ENCODE results near the gene SLC1A4. TPM values are rescaled to one million over a fixed set of nuclear protein-coding genes. Genes with fewer than 3 reads are reported as not detected.
"Not testable (repeated sequence)": the region's sequence is repeated elsewhere in the genome, so short reads cannot be mapped to it uniquely, and the experiment has no call there.

Gene SLC1A4
- total RNA-seq, 1 donor from 2014 or later = 35.7 TPM

DNA sequence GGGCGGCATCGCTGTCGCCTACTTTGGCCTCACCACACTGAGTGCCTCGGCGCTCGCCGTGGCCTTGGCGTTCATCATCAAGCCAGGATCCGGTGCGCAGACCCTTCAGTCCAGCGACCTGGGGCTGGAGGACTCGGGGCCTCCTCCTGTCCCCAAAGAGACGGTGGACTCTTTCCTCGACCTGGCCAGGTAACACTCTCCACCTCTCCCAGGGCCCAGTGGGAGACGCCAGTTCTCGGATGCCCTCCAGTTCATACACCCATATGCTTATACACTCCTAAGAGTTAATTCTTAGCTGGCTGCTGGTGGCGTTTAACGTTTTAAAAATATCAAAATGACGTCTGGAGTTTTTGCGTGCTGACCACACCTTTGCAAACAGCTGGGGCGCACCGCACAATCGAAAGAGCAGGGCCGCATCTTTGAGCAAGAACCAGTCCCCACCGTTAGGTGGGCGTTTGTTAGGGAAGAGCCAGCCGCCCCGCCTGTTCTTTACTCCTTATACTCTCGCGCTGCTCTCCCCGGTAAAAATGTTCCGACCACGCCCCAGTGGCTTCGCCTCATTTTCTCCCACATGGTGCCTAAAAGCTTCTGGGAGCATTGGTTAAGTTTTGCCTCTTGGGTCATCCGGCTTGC lies 899 bp downstream of the SLC1A4 start:
- intact Hi-C loops (cut with micrococcal nuclease) = loop anchor here (1.0 to 5.0 kb wide), 11 partner anchors 237 to 1401 kb away; partner anchors contain the start of genes ACTR2, AFTPH, MDH1 and PELI1

DNA sequence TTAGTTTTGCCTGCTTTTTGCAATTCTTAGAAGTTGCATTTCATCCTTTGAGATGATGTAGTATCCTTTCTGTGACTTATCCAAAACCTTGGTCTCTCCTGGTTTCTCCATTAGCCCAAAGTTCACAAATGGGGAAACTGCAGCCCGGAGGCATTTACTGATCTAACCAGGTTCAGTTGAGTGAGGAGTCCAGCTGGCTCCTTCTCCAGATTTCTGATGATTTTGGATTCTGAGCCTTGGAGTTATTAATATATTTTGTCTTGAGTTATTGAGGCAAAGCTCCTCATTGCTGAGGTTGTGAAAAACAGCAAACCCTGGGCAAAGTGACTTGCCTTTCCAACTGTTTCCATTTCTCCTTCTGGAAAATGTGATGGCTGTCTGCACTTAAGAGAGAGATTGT lies 1.7 kb downstream of the SLC1A4 start:
- intact Hi-C loops (cut with micrococcal nuclease) = no loop called here

- intact Hi-C loops (cut with micrococcal nuclease) = no loop called here
Observed at GRCh38 chr2:64992218-64992617, 3.0 kb downstream of the SLC1A4 start.

DNA sequence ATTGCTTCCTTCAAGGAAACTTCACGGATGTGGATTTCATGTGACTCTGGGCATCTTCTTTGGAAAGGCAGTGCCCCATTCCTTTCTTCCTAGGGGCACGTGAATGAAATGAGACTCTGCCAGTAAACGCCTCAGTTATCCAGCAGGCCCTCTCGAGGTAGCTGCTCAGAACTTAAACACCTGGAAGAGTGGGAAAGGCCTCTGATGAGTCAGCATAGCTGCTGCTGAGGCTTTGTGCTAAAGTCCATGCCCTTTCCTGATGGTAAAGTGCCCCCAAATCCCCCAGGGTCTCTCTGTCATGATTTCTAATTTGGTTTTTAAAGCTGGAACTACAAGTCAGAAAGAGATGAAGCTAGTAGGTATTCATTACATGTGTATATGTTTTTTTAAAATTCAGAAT lies 3.8 kb downstream of the SLC1A4 start:
- intact Hi-C loops (cut with micrococcal nuclease) = no loop called here

- intact Hi-C loops (cut with micrococcal nuclease) = no loop called here
Observed at GRCh38 chr2:64995041-64995440, 5.8 kb downstream of the SLC1A4 start.

DNA sequence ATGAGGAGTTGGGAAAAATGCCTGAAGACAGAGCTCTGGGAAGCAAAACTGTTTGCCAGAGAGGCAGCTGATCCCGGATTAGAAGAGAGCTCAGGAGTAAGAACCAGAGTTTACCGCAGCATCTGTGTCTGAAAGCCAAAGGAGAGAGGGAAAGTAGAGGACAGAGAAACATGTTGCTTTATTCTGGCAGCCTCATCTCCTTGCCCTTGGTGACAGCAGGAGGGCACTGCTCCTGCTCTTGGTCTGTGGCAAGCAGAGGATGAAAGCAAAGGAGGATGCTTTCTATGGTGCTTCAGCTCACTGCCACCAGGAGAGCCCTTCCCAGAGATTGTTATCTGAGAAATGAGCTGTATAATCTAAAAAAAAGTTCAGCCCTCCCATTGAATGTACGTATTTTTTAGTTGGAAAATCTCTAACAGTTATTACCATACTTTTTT lies 7.7 kb downstream of the SLC1A4 start:
- intact Hi-C loops (cut with micrococcal nuclease) = no loop called here

GRCh38 chr2:64998658-64999061 lies 9.5 kb downstream of the SLC1A4 start:
- intact Hi-C loops (cut with micrococcal nuclease) = no loop called here

DNA sequence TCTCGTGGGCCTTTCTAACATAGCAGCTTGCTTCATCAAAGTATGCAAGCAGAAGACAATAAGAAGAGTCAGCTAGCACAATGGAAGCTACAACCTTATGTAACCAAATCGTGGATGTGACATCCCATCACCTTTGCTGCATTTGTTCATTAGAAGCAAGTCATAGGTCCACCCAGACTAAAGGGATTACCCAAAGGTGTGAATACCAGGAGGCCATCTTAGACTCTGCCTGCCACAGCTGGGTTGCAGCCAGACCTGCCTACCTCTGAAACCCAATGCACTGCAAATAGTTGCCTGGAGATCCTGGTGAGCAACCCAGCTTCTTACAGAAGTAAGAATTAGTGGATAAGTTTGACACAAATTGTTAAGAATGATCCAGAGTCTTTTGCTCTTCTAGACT lies 10.6 kb downstream of the SLC1A4 start:
- intact Hi-C loops (cut with micrococcal nuclease) = no loop called here

- intact Hi-C loops (cut with micrococcal nuclease) = no loop called here
Observed at GRCh38 chr2:65000644-65001043, 11.4 kb downstream of the SLC1A4 start.

DNA sequence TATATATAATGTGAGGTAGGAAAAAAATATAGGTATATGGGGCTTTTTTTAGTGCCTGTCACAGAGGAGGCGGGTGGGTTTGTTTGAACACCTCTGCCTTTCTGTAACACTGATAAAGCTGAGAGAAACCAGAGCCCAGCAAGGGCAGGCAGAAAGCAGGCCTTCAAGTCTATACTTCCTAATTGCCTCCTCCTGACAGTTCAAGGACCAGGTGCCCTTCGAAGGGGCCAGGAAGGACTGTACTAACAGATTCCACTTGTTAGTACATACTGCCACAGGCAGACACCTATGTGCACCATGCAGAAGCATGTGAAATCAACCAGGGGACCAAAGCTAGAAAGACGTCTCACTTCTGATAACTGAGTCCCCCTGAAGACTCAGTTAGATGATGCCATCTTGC lies 13.8 kb downstream of the SLC1A4 start:
- intact Hi-C loops (cut with micrococcal nuclease) = no loop called here

DNA sequence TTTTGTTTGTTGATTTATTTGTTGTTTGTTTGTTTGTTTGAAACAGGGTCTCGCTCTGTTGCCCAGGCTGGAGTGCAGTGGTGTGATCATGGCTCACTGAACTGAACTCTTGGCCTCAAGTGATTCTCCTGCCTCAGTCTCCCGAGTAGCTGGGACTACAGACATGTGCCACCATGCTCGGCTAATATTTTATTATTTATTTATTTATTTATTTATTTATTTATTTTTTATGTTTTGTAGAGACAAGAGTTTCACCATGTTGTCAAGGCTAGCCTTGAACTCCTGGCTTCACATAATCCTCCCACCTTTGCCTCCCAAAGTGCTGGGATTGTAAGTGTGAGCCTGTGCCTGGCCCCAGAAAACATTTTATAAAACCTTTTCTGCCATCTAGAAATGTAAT lies 15.0 kb downstream of the SLC1A4 start:
- intact Hi-C loops (cut with micrococcal nuclease) = not testable (repeated sequence)

DNA sequence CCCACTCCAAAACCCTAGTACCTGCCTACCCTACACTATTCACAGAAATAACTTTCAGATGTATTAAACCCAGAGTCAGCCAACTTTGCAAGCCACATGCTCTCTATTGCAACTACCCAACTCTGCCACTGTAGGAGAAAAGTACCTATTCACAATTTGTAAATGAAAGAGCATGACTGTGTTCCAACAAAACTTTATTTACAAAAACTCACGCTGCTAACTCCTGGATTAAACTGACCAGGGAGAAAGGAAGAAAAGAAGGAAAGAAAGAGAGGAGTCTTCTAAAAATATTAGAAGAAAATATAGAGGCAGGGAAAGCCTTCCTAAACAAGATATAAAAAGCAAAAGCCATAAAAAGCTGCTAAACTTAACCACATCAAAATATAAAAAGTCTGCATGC lies 24.6 kb downstream of the SLC1A4 start:
- intact Hi-C loops (cut with micrococcal nuclease) = no loop called here

DNA sequence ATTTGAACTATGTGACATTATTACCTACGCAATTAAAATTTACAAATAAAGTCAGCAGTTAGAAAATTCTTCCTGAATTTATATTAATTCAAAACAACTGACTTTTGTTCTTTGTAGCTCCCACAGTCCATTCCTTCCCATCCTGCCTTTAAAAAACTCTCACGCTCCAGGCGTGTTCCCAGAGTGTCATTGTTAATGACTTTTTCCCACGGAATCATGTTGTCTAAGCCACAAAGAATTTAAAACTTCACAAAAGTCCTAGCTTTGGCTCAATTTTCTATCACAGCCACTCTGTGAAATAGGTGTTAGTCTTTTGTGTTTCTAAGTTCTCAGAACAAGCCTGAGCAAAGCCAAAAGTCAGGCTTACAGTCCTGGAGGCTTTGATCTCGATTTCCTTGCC lies 26.5 kb downstream of the SLC1A4 start:
- intact Hi-C loops (cut with micrococcal nuclease) = no loop called here

- intact Hi-C loops (cut with micrococcal nuclease) = no loop called here
Observed at GRCh38 chr2:65016789-65017188, 27.6 kb downstream of the SLC1A4 start.

DNA sequence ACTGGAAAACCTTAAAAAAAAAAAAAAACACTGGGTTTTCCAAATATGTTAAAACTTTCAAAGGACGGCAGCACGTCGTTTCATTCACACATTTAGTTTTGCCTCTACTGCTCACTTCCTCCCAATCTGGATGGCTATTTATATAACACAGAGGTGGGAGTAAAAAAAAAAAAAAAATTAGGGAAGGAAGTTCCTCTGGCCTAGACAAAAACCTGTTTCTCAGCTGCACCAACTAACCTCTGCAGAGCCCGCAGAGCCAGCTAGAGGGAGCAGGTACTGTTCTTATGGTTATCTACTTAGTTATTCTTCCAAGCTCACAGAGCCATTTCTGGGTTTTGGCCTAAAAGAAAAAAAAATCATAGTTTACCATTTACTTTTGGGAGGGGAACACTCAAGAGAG lies 28.1 kb downstream of the SLC1A4 start:
- intact Hi-C loops (cut with micrococcal nuclease) = no loop called here

GRCh38 chr2:65018141-65018582 lies 29.0 kb downstream of the SLC1A4 start:
- intact Hi-C loops (cut with micrococcal nuclease) = no loop called here

GRCh38 chr2:65019010-65019409 lies 29.8 kb downstream of the SLC1A4 start:
- intact Hi-C loops (cut with micrococcal nuclease) = no loop called here

GRCh38 chr2:65019675-65020195 lies 30.5 kb downstream of the SLC1A4 start:
- intact Hi-C loops (cut with micrococcal nuclease) = no loop called here

GRCh38 chr2:65020251-65020650 lies 31.1 kb downstream of the SLC1A4 start:
- intact Hi-C loops (cut with micrococcal nuclease) = not testable (repeated sequence)

DNA sequence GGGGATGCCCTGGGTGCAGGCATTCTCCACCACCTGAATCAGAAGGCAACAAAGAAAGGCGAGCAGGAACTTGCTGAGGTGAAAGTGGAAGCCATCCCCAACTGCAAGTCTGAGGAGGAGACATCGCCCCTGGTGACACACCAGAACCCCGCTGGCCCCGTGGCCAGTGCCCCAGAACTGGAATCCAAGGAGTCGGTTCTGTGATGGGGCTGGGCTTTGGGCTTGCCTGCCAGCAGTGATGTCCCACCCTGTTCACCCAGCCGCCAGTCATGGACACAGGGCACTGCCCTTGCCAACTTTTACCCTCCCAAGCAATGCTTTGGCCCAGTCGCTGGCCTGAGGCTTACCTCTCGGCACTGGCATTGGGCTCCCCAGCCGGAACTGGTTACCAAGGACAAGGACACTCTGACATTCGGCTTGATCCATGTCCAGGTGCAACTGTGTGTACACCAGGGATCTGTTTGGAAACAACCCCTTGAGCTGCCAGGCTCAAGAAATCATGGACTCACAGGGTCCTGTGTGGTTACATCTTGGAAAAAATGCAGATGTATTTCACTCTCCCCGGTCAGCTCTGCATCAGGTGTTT lies 31.8 kb downstream of the SLC1A4 start:
- intact Hi-C loops (cut with micrococcal nuclease) = no loop called here

DNA sequence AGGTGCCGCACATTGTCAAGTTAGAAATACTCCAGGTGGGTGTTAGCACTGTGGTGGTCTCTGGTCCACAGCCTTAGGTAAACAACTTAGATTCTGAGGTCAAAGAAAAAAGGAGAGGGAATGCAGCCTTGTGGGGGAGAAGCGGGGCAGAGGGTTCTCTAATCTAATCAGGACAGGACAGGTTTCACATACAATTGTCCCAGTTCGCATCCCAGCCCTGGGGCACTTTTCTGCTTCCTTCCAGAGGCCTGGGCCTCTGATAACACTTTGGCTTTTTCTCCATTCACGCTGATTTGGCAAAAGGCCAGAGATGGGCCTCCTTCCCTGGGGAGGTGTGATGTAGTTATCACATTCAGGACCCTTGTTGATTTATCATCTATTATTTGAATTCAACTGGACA lies 32.5 kb downstream of the SLC1A4 start:
- intact Hi-C loops (cut with micrococcal nuclease) = no loop called here

DNA sequence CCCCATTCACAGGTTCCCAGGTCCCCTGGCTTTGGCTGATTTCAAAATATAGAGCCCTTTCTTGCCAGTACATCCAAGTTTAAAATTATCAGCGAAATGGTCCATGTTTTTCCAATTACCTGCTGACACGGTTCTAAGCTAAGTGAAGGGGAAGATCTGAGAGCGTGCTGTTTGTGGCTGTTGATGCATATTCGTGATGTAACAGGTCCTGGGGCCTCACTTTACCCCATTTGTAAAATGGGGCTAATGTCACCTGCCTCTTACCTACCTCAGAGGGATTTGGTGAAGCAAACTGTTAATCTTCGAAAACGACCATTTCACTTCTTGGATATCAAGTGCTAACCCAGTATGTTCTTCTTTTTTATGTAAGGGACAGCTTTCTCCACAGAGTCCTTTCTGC lies 33.0 kb downstream of the SLC1A4 start:
- intact Hi-C loops (cut with micrococcal nuclease) = no loop called here

GRCh38 chr2:65023742-65024141 lies 34.5 kb downstream of the SLC1A4 start:
- intact Hi-C loops (cut with micrococcal nuclease) = no loop called here

Data from T-helper 1 cell treated with Interleukin-12 subunit alpha and Interleukin-12 subunit beta and Interleukin-4 antibody, amounts not matched to agents 30 ng/mL and 1 ng/mL, for 36 hours (primary cell).